Suprapubic skin (tissue), 4 donors: ENCODE results near the gene UBE3C.
A peak's percentile ranks its signal among the peaks of the same experiment; 100 is the strongest.

Source experiments
- CTCF ChIP-seq, 2 donors: fragments of 200-600 bp in 1 of 2; fragments of 450-650 bp in 1 of 2; sonication (generic) in 1 of 2; IDR thresholded peaks; one replicate each; pipeline ENCODE4 v1.5.1; 2016 to 2019; ENCODE audit warnings: antibody characterized with exemption in 2 of 2, mild to moderate bottlenecking in 1 of 2, moderate library complexity in 1 of 2
- EP300 ChIP-seq: sonication (generic); formaldehyde crosslinking; IDR thresholded peaks from one replicate; pipeline ENCODE4 v1.6.1; 2017; ENCODE audit warnings: antibody characterized with exemption
- POLR2A ChIP-seq, 2 donors: fragments of 450-650 bp; IDR thresholded peaks; one replicate each; pipeline ENCODE4 v1.6.1; 2017; ENCODE audit warnings: antibody characterized with exemption in 2 of 2, mild to moderate bottlenecking in 2 of 2, moderate library complexity in 2 of 2
- POLR2AphosphoS5 ChIP-seq, 3 donors: sonication (generic); formaldehyde crosslinking; IDR thresholded peaks; one replicate each; pipeline ENCODE4 v1.6.1; 2017; ENCODE audit warnings: antibody characterized with exemption in 3 of 3

- TF ChIP-seq CTCF (IDR thresholded peaks at IDR 0.05) (no peak), POLR2A (IDR thresholded peaks at IDR 0.05) (peak; percentile 58 to 63), EP300 (no peak), POLR2AphosphoS5 (IDR thresholded peaks at IDR 0.05) (peak in 1 of 3 donors; percentile 52)
Measured at GRCh38 chr7:157138424-157139110, at the start of gene UBE3C.
